ENCODE data around the gene RNGTT. TPM values are rescaled to one million over a fixed set of nuclear protein-coding genes. Genes with fewer than 3 reads are reported as not detected.

Gene RNGTT
- total and polyA plus RNA-seq, 10 of the 15 experiments (the other 5 are each of a cell fraction or from before 2014, with no cell fraction given) = 7.7 to 30.4 (median 22.2) TPM

GRCh38 chr6:88870717-88871330 is 92.6 kb downstream of the RNGTT start:
- BruUV-seq (replicated peaks) = no TSS peak
- intact Hi-C loops (cut with micrococcal nuclease; ENCODE audit: unreplicated experiment) = loop anchor here (1.0 to 5.0 kb wide), 7 partner anchors 376 to 1479 kb away; partner anchors contain the start of gene CNR1
- ATAC-seq = peak; percentile 78
- Histone ChIP-seq H3K4me3 (no peak overlapping the region), H3K9ac (ENCODE audit: control insufficient read depth, insufficient read depth, low read length) (no peak overlapping the region), H3K27ac (ENCODE audit: control insufficient read depth, insufficient read depth) (no peak overlapping the region), H2AFZ (ENCODE audit: control insufficient read depth, low read depth, low read length) (no peak overlapping the region), H3K27me3 (replicated peaks in 1 of 2; ENCODE audit: control insufficient read depth in 2 of 2, insufficient read depth in 2 of 2, low read length in 1 of 2) (no peaks in the 10 kb centered on the region), H3K4me1 (ENCODE audit: control insufficient read depth, insufficient read depth, low read length) (peaks cover 10% of the 10 kb centered on the region), H3K4me2 (ENCODE audit: control insufficient read depth, insufficient read depth) (no peak overlapping the region), H3K79me2 (ENCODE audit: control insufficient read depth, insufficient read depth, low read length) (no peaks in the 10 kb centered on the region), H3K36me3 (ENCODE audit: control insufficient read depth in 2 of 2, insufficient read depth in 2 of 2, low read length in 1 of 2) (no peaks in the 10 kb centered on the region), H4K20me1 (ENCODE audit: control insufficient read depth, insufficient read depth) (no peaks in the 10 kb centered on the region), H3K9me3 (replicated peaks; ENCODE audit: control insufficient read depth, insufficient read depth, low read length) (no peaks in the 10 kb centered on the region; the same call in 2 of the 3 replicates)
- RAD21 ChIA-PET (ENCODE audit: unreplicated experiment) = interaction anchor here (0.6 to 6.4 kb wide), 48 partner anchors 12 to 1804 kb away, joined by 3 to 81 read pairs (median 4); partner anchors contain the start of genes CFAP206, ORC3 and RARS2
- no peak for FAIRE-seq
- 0% methylated on average over 1 of the region's 1 CpG for WGBS (ENCODE audit: insufficient coverage, insufficient replicate concordance, low lambda C conversion rate, missing lambda C conversion rate)
- in situ Hi-C loops (cut with MboI) = loop anchor here (5.0 kb wide), 3 partner anchors 944 to 1479 kb away; no protein-coding TSS in a partner anchor
- CTCF ChIA-PET = interaction anchor here (0.5 to 5.8 kb wide), 62 partner anchors 9 to 1805 kb away, joined by 3 to 94 read pairs (median 4); partner anchors contain the start of genes AKIRIN2, PNRC1 and RNGTT
- SMC1A ChIA-PET (ENCODE audit: uncharacterized antibody, unreplicated experiment) = interaction anchor here (0.5 to 7.9 kb wide), 54 partner anchors 8 to 1804 kb away, joined by 3 to 118 read pairs (median 4); no protein-coding TSS in a partner anchor
- DNase-seq (ENCODE audit: low read depth, low spot score) = peak; percentile 39
- POLR2A ChIA-PET = interaction anchor here (0.6 to 1.0 kb wide), 3 partner anchors 48 to 1023 kb away, joined by 3 to 5 read pairs (median 3); no protein-coding TSS in a partner anchor
- no peak for TF ChIP-seq E4F1 (IDR thresholded peaks at IDR 0.05; ENCODE audit: borderline replicate concordance, partially characterized antibody)
- TF ChIP-seq RAD21 (IDR thresholded peaks at IDR 0.05; ENCODE audit: insufficient read depth, low read depth, low read length) = peak; percentile 89
- TF ChIP-seq SMC3 (IDR thresholded peaks at IDR 0.05; ENCODE audit: borderline replicate concordance, low read length) = peak; percentile 72; the same call in 1 of the 2 replicates
- TF ChIP-seq LARP7 (IDR thresholded peaks at IDR 0.05) = no peak
- no peak for TF ChIP-seq RFX5 (IDR thresholded peaks at IDR 0.05; ENCODE audit: low read depth, low read length)
- TF ChIP-seq ASH2L (IDR thresholded peaks at IDR 0.05; ENCODE audit: borderline replicate concordance, low read depth) = no peak
- TF ChIP-seq KLF5 (IDR thresholded peaks at IDR 0.05; ENCODE audit: partially characterized antibody) = no peak
- TF ChIP-seq ZNF687 (IDR thresholded peaks at IDR 0.05) = no peak
- no peak for TF ChIP-seq PAX5 (IDR thresholded peaks at IDR 0.05; ENCODE audit: borderline replicate concordance, low read depth, low read length)
- TF ChIP-seq ESRRA (IDR thresholded peaks at IDR 0.05; ENCODE audit: low read length) = no peak
- TF ChIP-seq IRF5 (IDR thresholded peaks at IDR 0.05; ENCODE audit: borderline replicate concordance) = no peak
- no peak for TF ChIP-seq ATF3 (IDR thresholded peaks at IDR 0.05; ENCODE audit: borderline replicate concordance, extremely low read depth, low read depth, low read length)
- TF ChIP-seq CBX5 (IDR thresholded peaks at IDR 0.05; ENCODE audit: low read depth) = 0 out of 2 replicates have a peak, but pooled peaks have one; percentile 11
